ENCODE data around the gene MAN2A2. TPM values are rescaled to one million over a fixed set of nuclear protein-coding genes. Genes with fewer than 3 reads are reported as not detected.

MAN2A2 gene
- total RNA-seq, 1 experiment from 2014 or later, result 31.0 TPM

DNA sequence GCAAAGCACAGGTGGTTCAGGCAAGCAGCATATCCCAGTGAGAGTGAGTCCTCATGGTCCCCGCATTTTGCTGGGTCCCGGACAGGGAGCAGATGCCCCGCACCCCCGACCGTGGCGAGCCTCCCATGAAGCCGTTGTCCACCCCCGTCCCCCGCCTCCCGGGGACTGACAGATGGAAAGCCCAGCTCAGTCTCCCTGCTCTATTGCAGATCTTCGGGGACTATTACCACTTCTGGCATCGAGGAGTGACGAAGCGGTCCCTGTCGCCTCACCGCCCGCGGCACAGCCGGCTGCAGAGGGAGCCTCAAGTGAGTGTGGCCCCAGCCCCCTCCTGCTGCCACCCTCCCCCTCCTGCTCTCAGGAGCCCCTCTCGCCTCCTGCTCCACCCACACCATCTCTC lies 27.1 kb upstream of the MAN2A2 start:
- ATAC-seq, result no peak
- ChIA-PET CTCF (no interaction called here), POLR2A (no interaction called here)
- H3K4me3 Mint-ChIP-seq, result no peak overlapping the region
- TF ChIP-seq, protein P1, sequence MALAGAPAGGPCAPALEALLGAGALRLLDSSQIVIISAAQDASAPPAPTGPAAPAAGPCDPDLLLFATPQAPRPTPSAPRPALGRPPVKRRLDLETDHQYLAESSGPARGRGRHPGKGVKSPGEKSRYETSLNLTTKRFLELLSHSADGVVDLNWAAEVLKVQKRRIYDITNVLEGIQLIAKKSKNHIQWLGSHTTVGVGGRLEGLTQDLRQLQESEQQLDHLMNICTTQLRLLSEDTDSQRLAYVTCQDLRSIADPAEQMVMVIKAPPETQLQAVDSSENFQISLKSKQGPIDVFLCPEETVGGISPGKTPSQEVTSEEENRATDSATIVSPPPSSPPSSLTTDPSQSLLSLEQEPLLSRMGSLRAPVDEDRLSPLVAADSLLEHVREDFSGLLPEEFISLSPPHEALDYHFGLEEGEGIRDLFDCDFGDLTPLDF (CRISPR knock-in tag; IDR thresholded peaks at IDR 0.05), result no peak
- TF ChIP-seq OVOL2 (CRISPR knock-in tag; IDR thresholded peaks at IDR 0.05; ENCODE audit: borderline replicate concordance) (no peak), ZNF317 (CRISPR knock-in tag; IDR thresholded peaks at IDR 0.05; ENCODE audit: borderline replicate concordance, low read depth) (no peak), KAT7 (CRISPR knock-in tag; IDR thresholded peaks at IDR 0.05; ENCODE audit: borderline replicate concordance) (no peak), MYBL2 (CRISPR knock-in tag; IDR thresholded peaks at IDR 0.05) (no peak), SOX15 (CRISPR knock-in tag; IDR thresholded peaks at IDR 0.05) (no peak), NR1H2 (CRISPR knock-in tag; IDR thresholded peaks at IDR 0.05) (no peak), ZNF396 (CRISPR knock-in tag; IDR thresholded peaks at IDR 0.05; ENCODE audit: borderline replicate concordance) (no peak), NR3C1 (CRISPR knock-in tag; conservative IDR thresholded peaks at IDR 0.05; ENCODE audit: low read depth) (no peak), TEAD1 (CRISPR knock-in tag; IDR thresholded peaks at IDR 0.05) (no peak)
- TF ChIP-seq, protein P2, sequence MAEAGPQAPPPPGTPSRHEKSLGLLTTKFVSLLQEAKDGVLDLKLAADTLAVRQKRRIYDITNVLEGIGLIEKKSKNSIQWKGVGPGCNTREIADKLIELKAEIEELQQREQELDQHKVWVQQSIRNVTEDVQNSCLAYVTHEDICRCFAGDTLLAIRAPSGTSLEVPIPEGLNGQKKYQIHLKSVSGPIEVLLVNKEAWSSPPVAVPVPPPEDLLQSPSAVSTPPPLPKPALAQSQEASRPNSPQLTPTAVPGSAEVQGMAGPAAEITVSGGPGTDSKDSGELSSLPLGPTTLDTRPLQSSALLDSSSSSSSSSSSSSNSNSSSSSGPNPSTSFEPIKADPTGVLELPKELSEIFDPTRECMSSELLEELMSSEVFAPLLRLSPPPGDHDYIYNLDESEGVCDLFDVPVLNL (CRISPR knock-in tag; IDR thresholded peaks at IDR 0.05; ENCODE audit: borderline replicate concordance, low read depth), result no peak
- TF ChIP-seq, protein P3, sequence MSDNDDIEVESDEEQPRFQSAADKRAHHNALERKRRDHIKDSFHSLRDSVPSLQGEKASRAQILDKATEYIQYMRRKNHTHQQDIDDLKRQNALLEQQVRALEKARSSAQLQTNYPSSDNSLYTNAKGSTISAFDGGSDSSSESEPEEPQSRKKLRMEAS (CRISPR knock-in tag; IDR thresholded peaks at IDR 0.05), result no peak
- TF ChIP-seq, protein P4, sequence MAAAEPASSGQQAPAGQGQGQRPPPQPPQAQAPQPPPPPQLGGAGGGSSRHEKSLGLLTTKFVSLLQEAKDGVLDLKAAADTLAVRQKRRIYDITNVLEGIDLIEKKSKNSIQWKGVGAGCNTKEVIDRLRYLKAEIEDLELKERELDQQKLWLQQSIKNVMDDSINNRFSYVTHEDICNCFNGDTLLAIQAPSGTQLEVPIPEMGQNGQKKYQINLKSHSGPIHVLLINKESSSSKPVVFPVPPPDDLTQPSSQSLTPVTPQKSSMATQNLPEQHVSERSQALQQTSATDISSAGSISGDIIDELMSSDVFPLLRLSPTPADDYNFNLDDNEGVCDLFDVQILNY (CRISPR knock-in tag; IDR thresholded peaks at IDR 0.05), result no peak
- TF ChIP-seq, protein P5, sequence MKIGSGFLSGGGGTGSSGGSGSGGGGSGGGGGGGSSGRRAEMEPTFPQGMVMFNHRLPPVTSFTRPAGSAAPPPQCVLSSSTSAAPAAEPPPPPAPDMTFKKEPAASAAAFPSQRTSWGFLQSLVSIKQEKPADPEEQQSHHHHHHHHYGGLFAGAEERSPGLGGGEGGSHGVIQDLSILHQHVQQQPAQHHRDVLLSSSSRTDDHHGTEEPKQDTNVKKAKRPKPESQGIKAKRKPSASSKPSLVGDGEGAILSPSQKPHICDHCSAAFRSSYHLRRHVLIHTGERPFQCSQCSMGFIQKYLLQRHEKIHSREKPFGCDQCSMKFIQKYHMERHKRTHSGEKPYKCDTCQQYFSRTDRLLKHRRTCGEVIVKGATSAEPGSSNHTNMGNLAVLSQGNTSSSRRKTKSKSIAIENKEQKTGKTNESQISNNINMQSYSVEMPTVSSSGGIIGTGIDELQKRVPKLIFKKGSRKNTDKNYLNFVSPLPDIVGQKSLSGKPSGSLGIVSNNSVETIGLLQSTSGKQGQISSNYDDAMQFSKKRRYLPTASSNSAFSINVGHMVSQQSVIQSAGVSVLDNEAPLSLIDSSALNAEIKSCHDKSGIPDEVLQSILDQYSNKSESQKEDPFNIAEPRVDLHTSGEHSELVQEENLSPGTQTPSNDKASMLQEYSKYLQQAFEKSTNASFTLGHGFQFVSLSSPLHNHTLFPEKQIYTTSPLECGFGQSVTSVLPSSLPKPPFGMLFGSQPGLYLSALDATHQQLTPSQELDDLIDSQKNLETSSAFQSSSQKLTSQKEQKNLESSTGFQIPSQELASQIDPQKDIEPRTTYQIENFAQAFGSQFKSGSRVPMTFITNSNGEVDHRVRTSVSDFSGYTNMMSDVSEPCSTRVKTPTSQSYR (CRISPR knock-in tag; IDR thresholded peaks at IDR 0.05), result no peak
- TF ChIP-seq, protein P6, sequence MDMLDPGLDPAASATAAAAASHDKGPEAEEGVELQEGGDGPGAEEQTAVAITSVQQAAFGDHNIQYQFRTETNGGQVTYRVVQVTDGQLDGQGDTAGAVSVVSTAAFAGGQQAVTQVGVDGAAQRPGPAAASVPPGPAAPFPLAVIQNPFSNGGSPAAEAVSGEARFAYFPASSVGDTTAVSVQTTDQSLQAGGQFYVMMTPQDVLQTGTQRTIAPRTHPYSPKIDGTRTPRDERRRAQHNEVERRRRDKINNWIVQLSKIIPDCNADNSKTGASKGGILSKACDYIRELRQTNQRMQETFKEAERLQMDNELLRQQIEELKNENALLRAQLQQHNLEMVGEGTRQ (CRISPR knock-in tag; IDR thresholded peaks at IDR 0.05), result no peak
- TF ChIP-seq, protein P7, sequence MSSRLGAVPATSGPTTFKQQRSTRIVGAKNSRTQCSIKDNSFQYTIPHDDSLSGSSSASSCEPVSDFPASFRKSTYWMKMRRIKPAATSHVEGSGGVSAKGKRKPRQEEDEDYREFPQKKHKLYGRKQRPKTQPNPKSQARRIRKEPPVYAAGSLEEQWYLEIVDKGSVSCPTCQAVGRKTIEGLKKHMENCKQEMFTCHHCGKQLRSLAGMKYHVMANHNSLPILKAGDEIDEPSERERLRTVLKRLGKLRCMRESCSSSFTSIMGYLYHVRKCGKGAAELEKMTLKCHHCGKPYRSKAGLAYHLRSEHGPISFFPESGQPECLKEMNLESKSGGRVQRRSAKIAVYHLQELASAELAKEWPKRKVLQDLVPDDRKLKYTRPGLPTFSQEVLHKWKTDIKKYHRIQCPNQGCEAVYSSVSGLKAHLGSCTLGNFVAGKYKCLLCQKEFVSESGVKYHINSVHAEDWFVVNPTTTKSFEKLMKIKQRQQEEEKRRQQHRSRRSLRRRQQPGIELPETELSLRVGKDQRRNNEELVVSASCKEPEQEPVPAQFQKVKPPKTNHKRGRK (CRISPR knock-in tag; IDR thresholded peaks at IDR 0.05; ENCODE audit: borderline replicate concordance), result no peak
- TF ChIP-seq, protein P8, sequence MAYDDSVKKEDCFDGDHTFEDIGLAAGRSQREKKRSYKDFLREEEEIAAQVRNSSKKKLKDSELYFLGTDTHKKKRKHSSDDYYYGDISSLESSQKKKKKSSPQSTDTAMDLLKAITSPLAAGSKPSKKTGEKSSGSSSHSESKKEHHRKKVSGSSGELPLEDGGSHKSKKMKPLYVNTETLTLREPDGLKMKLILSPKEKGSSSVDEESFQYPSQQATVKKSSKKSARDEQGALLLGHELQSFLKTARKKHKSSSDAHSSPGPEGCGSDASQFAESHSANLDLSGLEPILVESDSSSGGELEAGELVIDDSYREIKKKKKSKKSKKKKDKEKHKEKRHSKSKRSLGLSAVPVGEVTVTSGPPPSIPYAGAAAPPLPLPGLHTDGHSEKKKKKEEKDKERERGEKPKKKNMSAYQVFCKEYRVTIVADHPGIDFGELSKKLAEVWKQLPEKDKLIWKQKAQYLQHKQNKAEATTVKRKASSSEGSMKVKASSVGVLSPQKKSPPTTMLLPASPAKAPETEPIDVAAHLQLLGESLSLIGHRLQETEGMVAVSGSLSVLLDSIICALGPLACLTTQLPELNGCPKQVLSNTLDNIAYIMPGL (CRISPR knock-in tag; IDR thresholded peaks at IDR 0.05), result no peak
- TF ChIP-seq, protein P9, sequence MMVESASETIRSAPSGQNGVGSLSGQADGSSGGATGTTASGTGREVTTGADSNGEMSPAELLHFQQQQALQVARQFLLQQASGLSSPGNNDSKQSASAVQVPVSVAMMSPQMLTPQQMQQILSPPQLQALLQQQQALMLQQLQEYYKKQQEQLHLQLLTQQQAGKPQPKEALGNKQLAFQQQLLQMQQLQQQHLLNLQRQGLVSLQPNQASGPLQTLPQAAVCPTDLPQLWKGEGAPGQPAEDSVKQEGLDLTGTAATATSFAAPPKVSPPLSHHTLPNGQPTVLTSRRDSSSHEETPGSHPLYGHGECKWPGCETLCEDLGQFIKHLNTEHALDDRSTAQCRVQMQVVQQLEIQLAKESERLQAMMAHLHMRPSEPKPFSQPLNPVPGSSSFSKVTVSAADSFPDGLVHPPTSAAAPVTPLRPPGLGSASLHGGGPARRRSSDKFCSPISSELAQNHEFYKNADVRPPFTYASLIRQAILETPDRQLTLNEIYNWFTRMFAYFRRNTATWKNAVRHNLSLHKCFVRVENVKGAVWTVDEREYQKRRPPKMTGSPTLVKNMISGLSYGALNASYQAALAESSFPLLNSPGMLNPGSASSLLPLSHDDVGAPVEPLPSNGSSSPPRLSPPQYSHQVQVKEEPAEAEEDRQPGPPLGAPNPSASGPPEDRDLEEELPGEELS (CRISPR knock-in tag; IDR thresholded peaks at IDR 0.05), result no peak
- TF ChIP-seq, protein P10, sequence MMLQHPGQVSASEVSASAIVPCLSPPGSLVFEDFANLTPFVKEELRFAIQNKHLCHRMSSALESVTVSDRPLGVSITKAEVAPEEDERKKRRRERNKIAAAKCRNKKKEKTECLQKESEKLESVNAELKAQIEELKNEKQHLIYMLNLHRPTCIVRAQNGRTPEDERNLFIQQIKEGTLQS (CRISPR knock-in tag; conservative IDR thresholded peaks at IDR 0.05), result no peak
- TF ChIP-seq, protein P11, sequence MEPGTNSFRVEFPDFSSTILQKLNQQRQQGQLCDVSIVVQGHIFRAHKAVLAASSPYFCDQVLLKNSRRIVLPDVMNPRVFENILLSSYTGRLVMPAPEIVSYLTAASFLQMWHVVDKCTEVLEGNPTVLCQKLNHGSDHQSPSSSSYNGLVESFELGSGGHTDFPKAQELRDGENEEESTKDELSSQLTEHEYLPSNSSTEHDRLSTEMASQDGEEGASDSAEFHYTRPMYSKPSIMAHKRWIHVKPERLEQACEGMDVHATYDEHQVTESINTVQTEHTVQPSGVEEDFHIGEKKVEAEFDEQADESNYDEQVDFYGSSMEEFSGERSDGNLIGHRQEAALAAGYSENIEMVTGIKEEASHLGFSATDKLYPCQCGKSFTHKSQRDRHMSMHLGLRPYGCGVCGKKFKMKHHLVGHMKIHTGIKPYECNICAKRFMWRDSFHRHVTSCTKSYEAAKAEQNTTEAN (CRISPR knock-in tag; IDR thresholded peaks at IDR 0.05), result no peak
- no peaks in the 10 kb centered on the region for H3K9me3 Mint-ChIP-seq
- H3K27ac Mint-ChIP-seq, result no peak overlapping the region
- no peak for DNase-seq (ENCODE audit: low spot score)
- peaks cover 32% of the 10 kb centered on the region; the same call in 1 of the 2 replicates for H3K36me3 Mint-ChIP-seq
- H3K27me3 Mint-ChIP-seq (ENCODE audit: low read depth), result no peaks in the 10 kb centered on the region
- peaks cover 25% of the 10 kb centered on the region for H3K4me1 Mint-ChIP-seq

Data from WTC11 (cell line).